H1 (cell line): Measurements from ENCODE around the gene INAFM1. TPM values are rescaled to one million over a fixed set of nuclear protein-coding genes. Genes with fewer than 3 reads are reported as not detected.
A peak's percentile ranks its signal among the peaks of the same experiment; 100 is the strongest.

Experiments
- CTCF ChIP-seq, 3 experiments: IDR thresholded peaks; 1 replicate in 2 of 3; 2 replicates in 1 of 3; pipeline versions ENCODE4 v1.5.1 to v1.6.1; 2011; ENCODE audit warnings: low read length in 3 of 3, mild to moderate bottlenecking in 3 of 3, inconsistent platforms in 2 of 3, low read depth in 1 of 3, moderate library complexity in 1 of 3; ENCODE audit not compliant: insufficient read depth in 1 of 3; ENCODE audit errors: control extremely low read depth in 1 of 3
- JUND ChIP-seq: IDR thresholded peaks from 2 replicates; pipeline ENCODE4 v1.6.1; 2011; ENCODE audit warnings: mild to moderate bottlenecking, improper control_type of control experiment, low read length
- POLR2AphosphoS5 ChIP-seq: IDR thresholded peaks from 2 replicates; pipeline ENCODE4 v1.6.1; 2011; ENCODE audit warnings: low read depth, low read length
- SAP30 ChIP-seq: fragments of 300-600 bp; sonication (generic); IDR thresholded peaks from 2 replicates; pipeline ENCODE4 v1.7.1; 2012; ENCODE audit warnings: low read length, moderate library complexity, mild to moderate bottlenecking, inconsistent platforms; ENCODE audit not compliant: insufficient read depth, insufficient replicate concordance
- SIN3A ChIP-seq, 2 experiments: IDR thresholded peaks in 1 of 2; conservative IDR thresholded peaks in 1 of 2; 2 replicates each; pipeline ENCODE4 v1.6.1; 2011 to 2012; ENCODE audit warnings: low read length in 2 of 2, improper control_type of control experiment in 1 of 2, low read depth in 1 of 2, mild to moderate bottlenecking in 1 of 2
- SRF ChIP-seq: IDR thresholded peaks from 2 replicates; pipeline ENCODE4 v1.6.1; 2011; ENCODE audit warnings: mild to moderate bottlenecking, low read depth, low read length, moderate library complexity
- TAF1 ChIP-seq: IDR thresholded peaks from 2 replicates; pipeline ENCODE4 v1.6.1; 2011; ENCODE audit warnings: mild to moderate bottlenecking, low read depth, low read length
- TAF7 ChIP-seq: optimal IDR thresholded peaks from 2 replicates; pipeline ENCODE3; 2011; ENCODE audit warnings: low read depth, mild to moderate bottlenecking, inconsistent platforms, low read length, moderate library complexity, borderline replicate concordance
- YY1 ChIP-seq: IDR thresholded peaks from 2 replicates; pipeline ENCODE4 v1.6.1; 2011; ENCODE audit warnings: low read depth, mild to moderate bottlenecking, low read length
- polyA plus RNA-seq, 7 experiments: library from polyadenylated mRNA; depleted of rRNA in 3 of 7; stranded (reverse) in 5 of 7; unstranded in 2 of 7; fragments of >200 nt in 5 of 7; fragments of 200-250 nt in 2 of 7; gene quantifications; 1 replicate in 5 of 7; 2 replicates in 1 of 7; 4 replicates in 1 of 7; pipeline versions ENCODE4 v1.2.1 to v1.2.3, GENCODE V29; 2011 to 2013; ENCODE audit warnings: missing spikeins in 2 of 7, mixed read lengths in 2 of 7
- total RNA-seq: library from RNA; stranded (reverse); fragmentation: NEBNext Ultra II Directional; extraction: Animal tissue kit (Norgen Biotek cat#: 25700); gene quantifications from 2 replicates; pipeline ENCODE4 v1.2.1, GENCODE V29; 2021

Gene INAFM1
- total and polyA plus RNA-seq, 2 of the 8 experiments (the other 6 are each of a cell fraction or from before 2014, with no cell fraction given) = 2.6 to 3.4 TPM

- TF ChIP-seq TAF7 (no peak), CTCF (IDR thresholded peaks at IDR 0.05; ENCODE audit: control extremely low read depth in 1 of 3, insufficient read depth in 1 of 3, low read depth in 1 of 3, low read length in 3 of 3) (no peak), SRF (no peak), SAP30 (no peak), SIN3A (conservative IDR thresholded peaks at IDR 0.05 in 1 of 2, IDR thresholded peaks at IDR 0.05 in 1 of 2; ENCODE audit: low read depth in 1 of 2, low read length in 2 of 2) (no peak; a peak in 1 of 4 replicates), YY1 (no peak), JUND (no peak), TAF1 (peak; percentile 63), POLR2AphosphoS5 (peak; percentile 67)
Measured at GRCh38 chr19:47274071-47274890, at the start of gene INAFM1 (continued).
